Ascending aorta (tissue), 2 donors: Measurements from ENCODE around the gene STXBP6. TPM values are rescaled to one million over a fixed set of nuclear protein-coding genes. Genes with fewer than 3 reads are reported as not detected.

Source experiments
- DNase-seq, 2 donors: peaks; one replicate each; pipeline ENCODE4 v3.0.0-alpha.2; 2019; ENCODE audit warnings: low spot score in 2 of 2
- H3K27ac ChIP-seq, 2 donors: fragments of 200-600 bp; sonication (generic); one replicate each; pipeline ENCODE4 v1.5.1; 2016 to 2017; ENCODE audit warnings: mild to moderate bottlenecking in 1 of 2
- H3K27me3 ChIP-seq: fragments of 200-600 bp; sonication (generic); one replicate; pipeline ENCODE4 v1.5.1; 2017
- H3K36me3 ChIP-seq, 2 donors: fragments of 200-600 bp; sonication (generic); one replicate each; pipeline ENCODE4 v1.5.1; 2016
- H3K4me1 ChIP-seq, 2 donors: fragments of 200-600 bp; sonication (generic); one replicate each; pipeline ENCODE4 v1.5.1; 2016 to 2017; ENCODE audit warnings: mild to moderate bottlenecking in 1 of 2
- H3K4me3 ChIP-seq, 2 donors: fragments of 200-600 bp; sonication (generic); one replicate each; pipeline ENCODE4 v1.5.1; 2016 to 2017; ENCODE audit warnings: mild to moderate bottlenecking in 1 of 2
- H3K9me3 ChIP-seq, 2 donors: fragments of 200-600 bp; sonication (generic); one replicate each; pipeline ENCODE4 v1.5.1; 2016
- intact Hi-C: fragments of 100-400 bp; cut with DNase I; formaldehyde crosslinking; loops from one replicate; pipeline ENCODE4 v1.15.1; 2023
- total RNA-seq: library from RNA; depleted of rRNA; stranded (reverse); fragments of >200 nt; gene quantifications from one replicate; pipeline ENCODE4 v1.1.0, GENCODE V29; 2016
- TF ChIP-seq, protein P1 (sequence below), 3 experiments: fragments of 200-600 bp in 2 of 3; fragments of 450-650 bp in 1 of 3; sonication (generic) in 2 of 3; IDR thresholded peaks; one replicate each; pipeline ENCODE4 v1.5.1; 2016 to 2019; ENCODE audit warnings: antibody characterized with exemption in 3 of 3, mild to moderate bottlenecking in 1 of 3, moderate library complexity in 1 of 3

Gene STXBP6
- total RNA-seq, 1 donor from 2014 or later = 0.21 TPM

- no peak for DNase-seq
- TF ChIP-seq, protein P1, sequence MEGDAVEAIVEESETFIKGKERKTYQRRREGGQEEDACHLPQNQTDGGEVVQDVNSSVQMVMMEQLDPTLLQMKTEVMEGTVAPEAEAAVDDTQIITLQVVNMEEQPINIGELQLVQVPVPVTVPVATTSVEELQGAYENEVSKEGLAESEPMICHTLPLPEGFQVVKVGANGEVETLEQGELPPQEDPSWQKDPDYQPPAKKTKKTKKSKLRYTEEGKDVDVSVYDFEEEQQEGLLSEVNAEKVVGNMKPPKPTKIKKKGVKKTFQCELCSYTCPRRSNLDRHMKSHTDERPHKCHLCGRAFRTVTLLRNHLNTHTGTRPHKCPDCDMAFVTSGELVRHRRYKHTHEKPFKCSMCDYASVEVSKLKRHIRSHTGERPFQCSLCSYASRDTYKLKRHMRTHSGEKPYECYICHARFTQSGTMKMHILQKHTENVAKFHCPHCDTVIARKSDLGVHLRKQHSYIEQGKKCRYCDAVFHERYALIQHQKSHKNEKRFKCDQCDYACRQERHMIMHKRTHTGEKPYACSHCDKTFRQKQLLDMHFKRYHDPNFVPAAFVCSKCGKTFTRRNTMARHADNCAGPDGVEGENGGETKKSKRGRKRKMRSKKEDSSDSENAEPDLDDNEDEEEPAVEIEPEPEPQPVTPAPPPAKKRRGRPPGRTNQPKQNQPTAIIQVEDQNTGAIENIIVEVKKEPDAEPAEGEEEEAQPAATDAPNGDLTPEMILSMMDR (IDR thresholded peaks at IDR 0.05) = no peak
- no peak overlapping the region for H3K27ac ChIP-seq
- no peaks in the 10 kb centered on the region for H3K9me3 ChIP-seq
- no peak overlapping the region for H3K4me3 ChIP-seq
- H3K27me3 ChIP-seq = no peaks in the 10 kb centered on the region
- no peaks in the 10 kb centered on the region for H3K36me3 ChIP-seq
- intact Hi-C loops = no loop called here
- H3K4me1 ChIP-seq = no peaks in the 10 kb centered on the region
These were observed 220.1 kb downstream of the STXBP6 start for GRCh38 chr14:24829862-24830261.

GRCh38 chr14:24828486-24828885 lies 221.5 kb downstream of the STXBP6 start:
- H3K36me3 ChIP-seq = no peaks in the 10 kb centered on the region
- no peaks in the 10 kb centered on the region for H3K27me3 ChIP-seq
- H3K27ac ChIP-seq = no peak overlapping the region
- H3K4me3 ChIP-seq = no peak overlapping the region
- DNase-seq = no peak
- intact Hi-C loops = no loop called here
- TF ChIP-seq, protein P1 (IDR thresholded peaks at IDR 0.05) = no peak
- no peaks in the 10 kb centered on the region for H3K9me3 ChIP-seq
- no peaks in the 10 kb centered on the region for H3K4me1 ChIP-seq

- no peaks in the 10 kb centered on the region for H3K36me3 ChIP-seq
- no peak for DNase-seq
- H3K27ac ChIP-seq = no peak overlapping the region
- no peak overlapping the region for H3K4me3 ChIP-seq
- intact Hi-C loops = no loop called here
- no peaks in the 10 kb centered on the region for H3K4me1 ChIP-seq
- H3K27me3 ChIP-seq = no peaks in the 10 kb centered on the region
- H3K9me3 ChIP-seq = no peaks in the 10 kb centered on the region
- TF ChIP-seq, protein P1 (IDR thresholded peaks at IDR 0.05) = no peak
These were observed 223.6 kb downstream of the STXBP6 start for GRCh38 chr14:24826390-24826789.

GRCh38 chr14:24820616-24821015 lies 229.3 kb downstream of the STXBP6 start:
- Histone ChIP-seq H3K27ac (no peak overlapping the region), H3K27me3 (no peaks in the 10 kb centered on the region), H3K4me3 (no peak overlapping the region), H3K36me3 (no peaks in the 10 kb centered on the region), H3K9me3 (no peaks in the 10 kb centered on the region), H3K4me1 (no peaks in the 10 kb centered on the region)
- no peak for DNase-seq
- TF ChIP-seq, protein P1 (IDR thresholded peaks at IDR 0.05) = no peak
- intact Hi-C loops = no loop called here

DNA sequence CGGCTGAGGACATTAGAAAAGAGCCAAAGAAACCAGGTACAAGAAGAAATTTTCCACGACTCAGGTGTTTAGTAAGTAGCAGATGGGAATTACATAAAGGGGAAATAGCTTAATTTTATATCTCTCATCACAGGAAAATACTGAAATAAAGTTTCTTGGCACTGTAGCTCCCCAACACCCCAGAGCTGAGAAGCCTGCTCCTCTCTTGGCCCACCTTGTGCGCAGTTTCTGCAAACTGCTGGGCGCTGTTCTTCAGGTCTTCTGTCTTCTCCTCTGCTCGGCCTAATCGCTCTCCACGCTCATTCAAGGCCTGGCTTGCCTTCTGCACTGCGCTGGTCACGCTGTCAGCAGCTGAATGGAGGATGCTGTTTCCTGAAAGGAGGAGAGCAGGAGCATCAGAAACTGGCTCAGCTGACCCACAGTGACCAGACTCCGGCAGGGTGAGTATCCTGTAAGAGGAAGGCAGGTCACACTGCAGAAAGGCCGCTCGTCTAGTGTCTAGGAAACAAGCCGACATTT lies 231.1 kb downstream of the STXBP6 start:
- H3K36me3 ChIP-seq = no peaks in the 10 kb centered on the region
- no peaks in the 10 kb centered on the region for H3K4me1 ChIP-seq
- TF ChIP-seq, protein P1 (IDR thresholded peaks at IDR 0.05) = no peak
- H3K4me3 ChIP-seq = no peak overlapping the region
- intact Hi-C loops = no loop called here
- H3K27me3 ChIP-seq = no peaks in the 10 kb centered on the region
- DNase-seq = no peak
- no peaks in the 10 kb centered on the region for H3K9me3 ChIP-seq
- no peak overlapping the region for H3K27ac ChIP-seq
